NCI-H1930 (cell line): ENCODE data around the gene TLE4.
"Not testable (repeated sequence)": the region's sequence is repeated elsewhere in the genome, so short reads cannot be mapped to it uniquely, and the experiment has no call there.

Source experiments
- DNase-seq, 2 experiments: peaks; one replicate each; lab custom pipeline; 2025; lab: John Stamatoyannopoulos, UW

TLE4 gene

GRCh38 chr9:79742110-79742721, 170.5 kb downstream of the TLE4 start:
- no peak for DNase-seq

- no peak for DNase-seq
Measured at GRCh38 chr9:79744521-79744920, 172.8 kb downstream of the TLE4 start.

DNA sequence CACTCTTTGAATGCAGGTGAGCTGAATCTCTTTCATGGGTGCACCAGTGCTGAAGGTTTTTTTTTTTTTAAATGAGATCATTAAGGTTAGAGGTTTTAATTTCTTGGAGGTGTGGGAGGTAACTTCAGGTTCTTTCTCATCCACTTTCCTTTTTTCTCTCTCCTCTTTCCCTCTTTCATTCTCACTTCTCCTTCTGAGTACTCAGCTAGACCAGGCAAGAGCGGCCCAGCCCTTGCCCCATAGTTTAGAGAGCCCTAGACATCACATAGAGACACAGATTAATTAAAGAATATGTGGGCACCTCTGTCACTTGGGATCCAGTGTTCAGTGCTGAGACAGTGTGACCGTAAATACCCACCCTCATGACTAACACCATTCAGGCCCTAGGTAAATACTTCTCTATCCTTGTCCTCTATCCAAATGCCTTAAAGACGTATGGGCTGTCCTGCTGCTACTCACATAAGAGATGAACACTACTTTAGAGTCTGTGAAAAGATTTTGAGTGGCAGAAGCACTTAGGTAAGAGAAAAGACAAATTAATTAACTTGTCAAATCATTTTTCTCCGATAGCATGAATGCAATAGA, 174.1 kb downstream of the TLE4 start:
- no peak for DNase-seq

- DNase-seq, result not testable (repeated sequence)
Measured at GRCh38 chr9:79751895-79752466, 180.2 kb downstream of the TLE4 start.

DNA sequence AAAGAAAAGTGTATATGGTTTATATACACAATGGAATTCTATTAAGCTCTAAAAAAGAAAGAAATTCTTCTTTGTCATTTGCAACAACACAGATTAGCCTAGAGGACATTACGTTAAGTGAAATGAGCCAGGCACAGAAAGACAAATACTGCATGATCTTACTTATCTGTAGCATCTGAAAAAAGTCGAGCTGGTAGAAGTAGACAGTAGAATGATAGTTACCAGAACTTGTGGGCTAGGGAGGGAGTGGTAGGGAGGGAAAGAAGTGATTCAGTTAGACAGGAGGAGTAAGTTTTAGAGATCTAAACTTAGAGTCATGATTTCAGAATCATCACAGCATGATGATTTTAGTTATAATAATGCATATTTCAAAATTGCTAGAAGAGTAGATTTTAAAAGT, 184.6 kb downstream of the TLE4 start:
- no peak for DNase-seq

DNA sequence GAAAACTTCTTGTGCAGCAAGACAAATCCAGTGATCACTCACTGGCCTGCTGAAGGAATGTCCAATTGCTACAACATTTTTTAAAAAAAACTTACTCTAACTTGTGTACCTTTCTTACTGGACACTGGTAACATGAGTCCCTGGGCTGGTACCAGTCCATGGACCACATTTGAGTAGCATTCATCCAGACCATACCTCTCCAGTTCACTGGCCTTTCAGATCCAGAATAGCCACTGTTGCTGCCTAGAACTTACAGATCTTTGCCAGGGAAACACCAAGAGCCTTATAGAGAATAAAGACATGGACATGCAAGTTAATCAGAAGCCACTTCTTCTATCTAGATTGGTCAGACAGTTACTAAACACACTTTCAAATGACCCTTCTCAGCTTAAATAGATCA, 185.3 kb downstream of the TLE4 start:
- DNase-seq, result no peak

GRCh38 chr9:79757881-79758669, 186.3 kb downstream of the TLE4 start:
- no peak for DNase-seq

DNA sequence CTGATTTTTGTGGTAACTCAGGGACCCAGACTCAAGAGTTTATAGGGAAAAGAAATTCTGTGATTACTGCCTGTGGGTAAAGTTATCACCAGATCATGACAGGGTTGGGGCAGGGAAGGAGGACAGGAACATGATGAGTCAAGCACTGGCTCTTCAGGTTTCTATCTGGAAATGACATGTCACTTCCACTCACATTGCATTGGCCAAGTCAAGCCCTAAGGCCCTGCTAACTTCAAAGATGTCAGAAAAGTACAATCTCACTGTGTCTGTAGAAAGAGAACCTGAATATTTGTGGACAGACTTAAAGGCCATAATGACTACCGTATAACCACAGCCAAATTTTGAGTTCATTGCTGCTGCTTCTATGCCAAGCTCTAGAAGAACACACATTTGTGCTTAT, 187.7 kb downstream of the TLE4 start:
- no peak for DNase-seq

DNA sequence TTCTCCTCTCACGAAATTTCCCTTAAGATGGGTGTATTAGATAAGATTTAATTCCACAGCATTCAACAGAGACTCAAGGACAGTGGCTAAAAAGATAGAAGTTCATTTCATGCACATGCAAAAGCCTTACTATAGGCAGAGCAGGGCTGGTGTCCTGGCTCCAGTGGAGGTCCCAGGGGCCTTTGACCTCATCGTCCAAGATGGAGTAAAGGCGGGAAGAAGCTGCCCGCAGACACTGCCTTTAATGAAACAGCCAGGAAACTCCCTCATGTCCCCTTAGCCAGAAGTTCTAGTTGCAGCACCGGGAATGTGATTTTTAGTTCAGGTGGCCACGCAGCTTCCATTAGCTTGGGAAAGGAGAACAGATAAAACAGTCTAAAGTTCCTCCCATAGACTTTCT, 190.3 kb downstream of the TLE4 start:
- DNase-seq, result no peak

DNA sequence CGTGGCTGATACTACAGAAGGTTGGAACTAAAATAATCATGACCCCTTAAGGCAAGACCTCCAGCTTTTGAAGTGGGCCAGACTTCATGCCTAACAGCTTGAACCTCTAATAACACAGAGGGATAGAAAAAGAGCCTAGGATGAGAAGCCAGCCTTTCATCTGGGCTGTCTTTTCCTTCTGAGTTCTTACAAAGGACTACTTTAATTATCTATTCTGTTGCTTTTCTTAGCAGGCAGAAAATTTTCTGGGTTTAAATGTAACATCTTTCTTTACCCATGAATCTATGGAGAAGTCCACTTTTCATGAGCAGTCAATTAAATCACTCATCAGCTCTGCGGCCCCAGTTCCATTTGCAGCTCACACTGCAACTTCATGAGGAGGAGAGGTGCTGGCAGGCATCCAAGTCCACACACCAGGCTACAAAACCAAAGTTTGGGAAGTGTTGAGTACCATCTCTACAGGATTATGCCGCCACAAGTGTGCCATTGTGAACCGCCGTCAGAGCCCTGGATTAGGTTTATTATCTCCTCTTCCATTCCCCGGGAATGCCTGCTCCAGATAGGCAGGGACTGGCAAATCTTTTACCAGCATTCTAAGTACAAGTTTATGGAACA, 192.0 kb downstream of the TLE4 start:
- DNase-seq, result no peak

- no peak for DNase-seq
Measured at GRCh38 chr9:79764374-79764773, 192.6 kb downstream of the TLE4 start.

DNA sequence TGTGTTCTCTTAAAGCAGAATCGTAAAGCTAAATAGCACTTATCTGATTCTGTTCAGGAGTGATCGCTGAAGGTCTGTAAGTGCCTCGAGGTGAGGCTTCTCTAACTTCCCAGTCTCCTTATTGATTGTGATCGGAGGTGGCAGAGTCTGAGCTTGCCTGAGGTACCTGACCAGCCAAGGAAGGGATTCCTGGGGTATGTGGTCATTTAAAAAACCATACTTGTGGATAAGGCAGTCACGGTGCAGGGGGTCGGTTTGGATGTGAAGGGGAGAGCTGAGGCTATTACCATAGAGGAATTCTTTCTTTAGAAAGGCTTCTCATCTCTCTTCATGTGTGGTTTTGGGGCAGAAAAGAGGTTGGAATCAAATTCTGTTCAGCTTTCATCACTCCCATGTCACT, 193.7 kb downstream of the TLE4 start:
- no peak for DNase-seq

DNA sequence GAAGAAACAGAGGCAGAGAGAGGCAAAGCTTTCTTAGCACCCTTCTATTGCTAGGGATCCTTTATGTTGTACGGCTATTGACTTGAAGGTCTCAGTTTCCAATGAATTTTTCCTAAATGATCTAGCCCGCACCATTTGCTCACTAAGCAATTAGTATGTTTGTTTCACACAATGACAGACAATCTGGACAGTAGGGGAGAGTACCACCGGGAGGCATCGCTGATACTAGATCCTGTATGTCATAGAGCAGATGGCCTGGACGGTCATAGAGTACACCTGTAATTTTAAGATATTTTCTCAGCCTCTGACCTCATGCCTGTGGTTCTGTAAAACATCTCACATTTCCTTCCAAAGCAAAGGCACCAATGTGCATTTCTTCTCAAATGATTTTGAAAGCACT, 194.3 kb downstream of the TLE4 start:
- DNase-seq, result no peak

GRCh38 chr9:79768194-79768593, 196.4 kb downstream of the TLE4 start:
- DNase-seq, result no peak

GRCh38 chr9:79769476-79770275, 197.9 kb downstream of the TLE4 start:
- DNase-seq, result no peak

- DNase-seq, result no peak
Measured at GRCh38 chr9:79774356-79774755, 202.6 kb downstream of the TLE4 start.
